ENCODE results near the gene OTOG.

DNA sequence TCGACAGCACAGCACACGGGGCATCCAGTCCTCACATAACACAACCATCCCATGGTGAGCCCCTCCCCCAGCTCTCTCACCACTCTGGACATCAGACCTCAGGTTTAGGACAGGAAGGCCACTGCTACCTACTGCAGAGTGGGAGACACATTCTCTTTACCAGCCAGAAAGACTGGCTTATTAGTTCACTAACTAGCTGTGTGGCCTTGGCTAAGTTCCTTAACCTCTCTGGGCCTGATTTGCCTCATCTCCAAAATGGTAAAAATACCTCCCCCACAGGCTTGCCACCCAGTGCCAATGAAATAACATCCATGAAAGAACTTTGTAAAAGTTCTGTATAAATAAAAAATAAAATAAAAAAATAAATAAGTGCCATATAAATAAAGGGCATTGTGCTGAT lies 35.0 kb upstream of the OTOG start:
- TF ChIP-seq ZNF843 (tag by site-specific recombination; IDR thresholded peaks at IDR 0.05) (no peak), ZNF239 (tag by site-specific recombination; IDR thresholded peaks at IDR 0.05) (no peak), ZNF510 (tag by site-specific recombination; IDR thresholded peaks at IDR 0.05; ENCODE audit: insufficient replicate concordance) (no peak), REPIN1 (tag by site-specific recombination; IDR thresholded peaks at IDR 0.05; ENCODE audit: low read depth) (no peak), ZNF707 (tag by site-specific recombination; IDR thresholded peaks at IDR 0.05) (no peak), KLF1 (tag by site-specific recombination; IDR thresholded peaks at IDR 0.05) (no peak), ZNF138 (tag by site-specific recombination; IDR thresholded peaks at IDR 0.05; ENCODE audit: borderline replicate concordance) (no peak), ZBTB17 (tag by site-specific recombination; IDR thresholded peaks at IDR 0.05) (no peak), HOXA7 (CRISPR knock-in tag; IDR thresholded peaks at IDR 0.05; ENCODE audit: borderline replicate concordance) (no peak), GLI2 (tag by site-specific recombination; IDR thresholded peaks at IDR 0.05; ENCODE audit: borderline replicate concordance, low read depth) (no peak), ZNF785 (tag by site-specific recombination; IDR thresholded peaks at IDR 0.05) (no peak), ZNF639 (tag by site-specific recombination; IDR thresholded peaks at IDR 0.05) (no peak)
- TF ChIP-seq, protein P1, sequence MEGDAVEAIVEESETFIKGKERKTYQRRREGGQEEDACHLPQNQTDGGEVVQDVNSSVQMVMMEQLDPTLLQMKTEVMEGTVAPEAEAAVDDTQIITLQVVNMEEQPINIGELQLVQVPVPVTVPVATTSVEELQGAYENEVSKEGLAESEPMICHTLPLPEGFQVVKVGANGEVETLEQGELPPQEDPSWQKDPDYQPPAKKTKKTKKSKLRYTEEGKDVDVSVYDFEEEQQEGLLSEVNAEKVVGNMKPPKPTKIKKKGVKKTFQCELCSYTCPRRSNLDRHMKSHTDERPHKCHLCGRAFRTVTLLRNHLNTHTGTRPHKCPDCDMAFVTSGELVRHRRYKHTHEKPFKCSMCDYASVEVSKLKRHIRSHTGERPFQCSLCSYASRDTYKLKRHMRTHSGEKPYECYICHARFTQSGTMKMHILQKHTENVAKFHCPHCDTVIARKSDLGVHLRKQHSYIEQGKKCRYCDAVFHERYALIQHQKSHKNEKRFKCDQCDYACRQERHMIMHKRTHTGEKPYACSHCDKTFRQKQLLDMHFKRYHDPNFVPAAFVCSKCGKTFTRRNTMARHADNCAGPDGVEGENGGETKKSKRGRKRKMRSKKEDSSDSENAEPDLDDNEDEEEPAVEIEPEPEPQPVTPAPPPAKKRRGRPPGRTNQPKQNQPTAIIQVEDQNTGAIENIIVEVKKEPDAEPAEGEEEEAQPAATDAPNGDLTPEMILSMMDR (tag by site-specific recombination; IDR thresholded peaks at IDR 0.05): no peak
- TF ChIP-seq, protein P2, sequence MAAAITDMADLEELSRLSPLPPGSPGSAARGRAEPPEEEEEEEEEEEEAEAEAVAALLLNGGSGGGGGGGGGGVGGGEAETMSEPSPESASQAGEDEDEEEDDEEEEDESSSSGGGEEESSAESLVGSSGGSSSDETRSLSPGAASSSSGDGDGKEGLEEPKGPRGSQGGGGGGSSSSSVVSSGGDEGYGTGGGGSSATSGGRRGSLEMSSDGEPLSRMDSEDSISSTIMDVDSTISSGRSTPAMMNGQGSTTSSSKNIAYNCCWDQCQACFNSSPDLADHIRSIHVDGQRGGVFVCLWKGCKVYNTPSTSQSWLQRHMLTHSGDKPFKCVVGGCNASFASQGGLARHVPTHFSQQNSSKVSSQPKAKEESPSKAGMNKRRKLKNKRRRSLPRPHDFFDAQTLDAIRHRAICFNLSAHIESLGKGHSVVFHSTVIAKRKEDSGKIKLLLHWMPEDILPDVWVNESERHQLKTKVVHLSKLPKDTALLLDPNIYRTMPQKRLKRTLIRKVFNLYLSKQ (tag by site-specific recombination; IDR thresholded peaks at IDR 0.05; ENCODE audit: borderline replicate concordance): no peak

Data from HEK293 (cell line).